Lower leg skin (tissue), 4 donors: ENCODE results near the gene TMEM33. TPM values are rescaled to one million over a fixed set of nuclear protein-coding genes. Genes with fewer than 3 reads are reported as not detected.

Experiments
- DNase-seq, 2 donors: peaks; one replicate each; pipeline ENCODE4 v3.0.0-alpha.2; 2019; ENCODE audit warnings: low spot score in 2 of 2
- H3K4me3 ChIP-seq: fragments of 200-600 bp; sonication (generic); 2 replicates; pipeline ENCODE4 v1.5.1; 2017; ENCODE audit warnings: mild to moderate bottlenecking, low read depth; ENCODE audit not compliant: poor library complexity, severe bottlenecking
- CTCF ChIP-seq, 3 donors: fragments of 450-650 bp; IDR thresholded peaks; one replicate each; pipeline ENCODE4 v1.5.1; 2016; ENCODE audit warnings: antibody characterized with exemption in 3 of 3, mild to moderate bottlenecking in 3 of 3, moderate library complexity in 2 of 3
- POLR2A ChIP-seq, 2 donors: fragments of 450-650 bp; IDR thresholded peaks; one replicate each; pipeline ENCODE4 v1.6.1; 2016 to 2017; ENCODE audit warnings: antibody characterized with exemption in 2 of 2, mild to moderate bottlenecking in 1 of 2, moderate library complexity in 1 of 2
- WGBS, 2 donors: methylation state at CpG; one replicate each; pipeline ENCODE4 v1.1.5; 2018; 5-methylcytosine and 5-hydroxymethylcytosine counted together
- intact Hi-C: fragments of 100-400 bp; cut with DNase I; formaldehyde crosslinking; loops from one replicate; pipeline ENCODE4 v1.15.0; 2023; ENCODE audit warnings: low total_unique reads
- total RNA-seq, 4 donors: library from RNA; depleted of rRNA; stranded (reverse); fragments of >200 nt; gene quantifications; one replicate each; pipeline ENCODE4 v1.1.0, GENCODE V29; 2016

Gene TMEM33
- total RNA-seq, 4 donors from 2014 or later = 42.5 to 59.9 (median 49.1) TPM

- H3K4me3 ChIP-seq = no peak overlapping the region
- WGBS, 2 donors = 93 to 98% methylated on average over 2 of the region's 2 CpGs
- no peak for DNase-seq
- intact Hi-C loops = loop anchor here (10.0 kb wide), 1 partner anchor 353 kb away; no protein-coding TSS in a partner anchor
- TF ChIP-seq POLR2A (IDR thresholded peaks at IDR 0.05) (no peak), CTCF (IDR thresholded peaks at IDR 0.05) (no peak)
Observed at GRCh38 chr4:41967392-41967791, 32.2 kb downstream of the TMEM33 start.

- DNase-seq = no peak
- no peak overlapping the region for H3K4me3 ChIP-seq
- intact Hi-C loops = loop anchor here (10.0 kb wide), 1 partner anchor 355 kb away; no protein-coding TSS in a partner anchor
- no peak for TF ChIP-seq CTCF (IDR thresholded peaks at IDR 0.05)
- no peak for TF ChIP-seq POLR2A (IDR thresholded peaks at IDR 0.05)
Observed at GRCh38 chr4:41969671-41970070, 34.4 kb downstream of the TMEM33 start.

- WGBS, 2 donors = 69 to 88% methylated on average over 1 of the region's 1 CpG
- TF ChIP-seq POLR2A (IDR thresholded peaks at IDR 0.05) (no peak), CTCF (IDR thresholded peaks at IDR 0.05) (no peak)
- H3K4me3 ChIP-seq = no peak overlapping the region
- no peak for DNase-seq
- intact Hi-C loops = no loop called here
Observed at GRCh38 chr4:41975341-41975740, 40.1 kb downstream of the TMEM33 start.

GRCh38 chr4:41976775-41977516 lies 41.7 kb downstream of the TMEM33 start:
- H3K4me3 ChIP-seq = no peak overlapping the region
- intact Hi-C loops = no loop called here
- WGBS, 2 donors = 62 to 90% methylated on average over 1 of the region's 1 CpG
- no peak for TF ChIP-seq CTCF (IDR thresholded peaks at IDR 0.05)
- TF ChIP-seq POLR2A (IDR thresholded peaks at IDR 0.05) = no peak
- no peak for DNase-seq

- 43 to 45% methylated on average over 3 of the region's 3 CpGs for WGBS, 2 donors
- intact Hi-C loops = no loop called here
- DNase-seq = no peak
- no peak for TF ChIP-seq CTCF (IDR thresholded peaks at IDR 0.05)
- no peak for TF ChIP-seq POLR2A (IDR thresholded peaks at IDR 0.05)
- no peak overlapping the region for H3K4me3 ChIP-seq
Observed at GRCh38 chr4:41977709-41978108, 42.5 kb downstream of the TMEM33 start.

- no peak for TF ChIP-seq CTCF (IDR thresholded peaks at IDR 0.05)
- no peak for TF ChIP-seq POLR2A (IDR thresholded peaks at IDR 0.05)
- intact Hi-C loops = no loop called here
- DNase-seq = no peak
- WGBS, 2 donors = 89 to 90% methylated on average over 12 of the region's 12 CpGs
- no peak within 1 kb of the TSS for H3K4me3 ChIP-seq
Observed at GRCh38 chr4:41981456-41981855, 46.2 kb downstream of the TMEM33 start, which contains the start of gene DCAF4L1. Gene DCAF4L1, plus strand, starts transcription at chr4:41981756. Its CDS starts 37 bp downstream, at chr4:41981793.
